GM12801 (cell line): ENCODE results near the gene TGFBR3.

Experiments used
- CTCF ChIP-seq: IDR thresholded peaks from one replicate; pipeline ENCODE4 v1.5.1; 2011; ENCODE audit warnings: control low read depth; ENCODE audit not compliant: insufficient read length; ENCODE audit errors: extremely low read depth

The TGFBR3 gene

GRCh38 chr1:91816031-91816430, 69.9 kb downstream of the TGFBR3 start:
- TF ChIP-seq CTCF, result no peak

- TF ChIP-seq CTCF, result no peak
Observed at GRCh38 chr1:91814448-91814847, 71.5 kb downstream of the TGFBR3 start.

- no peak for TF ChIP-seq CTCF
Observed at GRCh38 chr1:91813813-91814212, 72.1 kb downstream of the TGFBR3 start.

- TF ChIP-seq CTCF, result no peak
Observed at GRCh38 chr1:91811363-91812025, 74.5 kb downstream of the TGFBR3 start.

GRCh38 chr1:91809317-91809716, 76.6 kb downstream of the TGFBR3 start:
- no peak for TF ChIP-seq CTCF

GRCh38 chr1:91807921-91808620, 77.9 kb downstream of the TGFBR3 start:
- TF ChIP-seq CTCF, result no peak

- TF ChIP-seq CTCF, result no peak
Observed at GRCh38 chr1:91806769-91807700, 78.9 kb downstream of the TGFBR3 start.
